Germinal center (tissue), 1 donor: ENCODE measurements around the gene CYGB.

Experiments
- DNase-seq: peaks from one replicate; pipeline ENCODE4 v3.0.0; 2012; ENCODE audit warnings: mixed read lengths, low spot score

Gene CYGB

GRCh38 chr17:76537578-76538280, at the start of gene CYGB:
Gene CYGB, minus strand, starts transcription at chr17:76537709. Its CDS starts 167 bp downstream, at chr17:76537542.
- DNase-seq: no peak

- no peak for DNase-seq
These were observed 49.4 kb upstream of the CYGB start for GRCh38 chr17:76586741-76587487.

GRCh38 chr17:76585649-76586593, 48.4 kb upstream of the CYGB start, which contains the start of gene ST6GALNAC2:
Gene ST6GALNAC2, minus strand, starts transcription at chr17:76585860. Its CDS starts 52 bp downstream, at chr17:76585808.
- no peak for DNase-seq

- no peak for DNase-seq
These were observed 47.6 kb upstream of the CYGB start for GRCh38 chr17:76585033-76585648.

- DNase-seq: no peak
These were observed 47.0 kb upstream of the CYGB start for GRCh38 chr17:76584427-76585032.

- no peak for DNase-seq
These were observed 45.2 kb upstream of the CYGB start for GRCh38 chr17:76582660-76583059.

- DNase-seq: no peak
These were observed 44.0 kb upstream of the CYGB start for GRCh38 chr17:76581515-76581914.

GRCh38 chr17:76579281-76579680, 41.8 kb upstream of the CYGB start:
- DNase-seq: no peak

- no peak for DNase-seq
These were observed 40.9 kb upstream of the CYGB start for GRCh38 chr17:76578376-76578775.

- no peak for DNase-seq
These were observed 40.4 kb upstream of the CYGB start for GRCh38 chr17:76577876-76578275.

GRCh38 chr17:76576189-76576588, 38.7 kb upstream of the CYGB start:
- DNase-seq: no peak

GRCh38 chr17:76575570-76575969, 38.1 kb upstream of the CYGB start:
- no peak for DNase-seq

- no peak for DNase-seq
These were observed 36.7 kb upstream of the CYGB start for GRCh38 chr17:76574166-76574565.

- no peak for DNase-seq
These were observed 35.6 kb upstream of the CYGB start for GRCh38 chr17:76573096-76573495.

GRCh38 chr17:76572201-76572910, 34.8 kb upstream of the CYGB start:
- DNase-seq: no peak

- DNase-seq: no peak
These were observed 33.5 kb upstream of the CYGB start for GRCh38 chr17:76570877-76571471.

- DNase-seq: no peak
These were observed 32.9 kb upstream of the CYGB start for GRCh38 chr17:76570457-76570856.

GRCh38 chr17:76569607-76570279, 32.2 kb upstream of the CYGB start:
- no peak for DNase-seq

GRCh38 chr17:76568811-76569221, 31.3 kb upstream of the CYGB start:
- DNase-seq: no peak
